Inferior parietal cortex (tissue), 1 donor: ENCODE measurements around the gene ABCC8.
"Not testable (repeated sequence)": the region's sequence is repeated elsewhere in the genome, so short reads cannot be mapped to it uniquely, and the experiment has no call there.

Source experiments
- DNase-seq: peaks from one replicate; pipeline ENCODE4 v3.0.0-alpha.2; 2016; ENCODE audit errors: extremely low spot score

The ABCC8 gene

DNA sequence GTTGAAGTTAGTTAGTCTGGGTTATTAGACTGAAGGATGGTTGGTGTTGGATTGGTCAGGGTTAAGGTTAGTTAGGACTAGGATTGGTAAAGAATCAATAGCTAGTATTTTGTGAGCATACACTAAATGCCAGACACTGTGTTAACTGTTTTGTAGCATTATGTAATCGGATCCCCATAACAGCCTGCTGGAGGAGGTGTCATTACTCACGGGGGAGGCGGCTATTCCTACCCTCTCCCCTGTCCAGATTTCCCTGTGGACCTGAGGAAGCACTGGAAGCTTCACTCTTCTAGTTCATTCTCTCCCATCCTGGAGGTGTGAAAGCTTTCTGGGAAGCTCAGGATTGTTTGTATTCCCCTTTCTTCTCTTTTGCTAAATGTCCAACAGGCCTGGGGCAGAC is 47.7 kb downstream of the ABCC8 start:
- DNase-seq = no peak

DNA sequence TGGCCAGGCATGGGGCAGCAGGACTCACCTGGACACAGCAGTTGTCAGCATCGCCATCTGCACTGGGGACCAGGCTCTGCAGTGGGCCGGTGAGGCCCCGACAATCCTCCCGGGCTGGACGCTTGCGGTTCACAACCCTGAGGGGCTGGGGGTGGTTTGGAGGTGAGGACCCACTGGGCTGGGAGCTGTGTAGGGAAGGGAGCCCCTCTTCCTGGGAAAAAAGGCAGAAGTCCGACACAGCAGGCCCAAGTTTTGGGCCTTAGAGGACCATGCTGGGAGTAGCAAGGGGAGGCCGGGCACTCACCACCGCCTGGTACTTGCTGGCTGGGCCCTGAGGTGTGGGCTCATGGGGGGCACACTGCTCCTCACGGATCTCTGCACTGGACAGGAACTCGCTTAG is 48.4 kb downstream of the ABCC8 start:
- no peak for DNase-seq

DNA sequence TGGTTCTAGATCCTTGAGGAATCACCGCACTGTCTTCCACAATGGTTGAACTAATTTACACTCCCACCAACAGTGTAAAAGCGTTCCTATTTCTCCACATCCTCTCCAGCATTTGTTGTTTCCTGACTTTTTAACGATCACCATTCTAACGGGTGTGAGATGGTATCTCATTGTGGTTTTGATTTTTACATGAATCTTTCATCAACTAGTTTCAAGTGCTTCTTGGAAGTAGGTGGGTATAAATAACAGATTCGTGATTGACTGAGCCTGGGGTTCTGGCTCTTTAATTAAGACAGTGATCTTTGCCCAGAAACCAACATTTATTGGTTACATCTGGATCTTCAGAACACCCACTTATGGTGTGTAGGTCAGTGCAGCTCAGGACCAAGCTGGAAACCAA is 50.4 kb downstream of the ABCC8 start:
- not testable (repeated sequence) for DNase-seq

DNA sequence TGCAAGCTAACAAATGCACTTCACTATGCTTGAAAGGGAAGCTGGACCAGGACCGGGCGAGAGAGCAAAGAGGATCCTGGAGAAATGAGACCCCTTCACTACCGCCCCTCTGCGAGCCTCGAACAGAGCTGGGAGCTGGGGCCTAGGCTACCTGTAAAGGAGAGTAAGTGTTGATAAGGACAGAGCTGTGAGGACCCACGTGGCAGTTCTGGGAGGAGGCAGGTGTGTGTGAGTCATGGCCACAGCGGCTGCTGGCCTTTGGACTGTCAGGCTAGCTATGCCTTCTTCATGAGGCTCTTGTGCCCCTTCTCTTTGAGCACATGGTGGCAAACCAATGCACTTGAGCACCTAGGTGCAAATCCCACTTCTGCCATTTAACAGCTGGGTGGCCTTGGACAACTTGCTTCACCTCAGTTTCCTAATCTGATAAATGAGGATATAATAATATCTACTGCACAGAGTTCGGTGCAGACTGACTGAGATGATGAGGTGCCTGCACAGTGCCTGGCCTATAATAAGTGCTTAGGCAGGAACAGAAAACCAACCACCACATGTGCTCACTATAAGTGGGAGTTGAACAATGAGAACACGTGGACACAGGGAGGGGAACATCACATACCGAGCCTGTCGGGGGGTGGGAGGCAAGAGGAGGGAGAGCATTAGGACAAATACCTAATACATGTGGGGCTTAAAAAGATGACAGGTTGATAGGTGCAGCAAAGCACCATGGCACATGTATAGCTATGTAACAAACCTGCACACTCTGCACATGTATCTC is 52.9 kb downstream of the ABCC8 start:
- no peak for DNase-seq

DNA sequence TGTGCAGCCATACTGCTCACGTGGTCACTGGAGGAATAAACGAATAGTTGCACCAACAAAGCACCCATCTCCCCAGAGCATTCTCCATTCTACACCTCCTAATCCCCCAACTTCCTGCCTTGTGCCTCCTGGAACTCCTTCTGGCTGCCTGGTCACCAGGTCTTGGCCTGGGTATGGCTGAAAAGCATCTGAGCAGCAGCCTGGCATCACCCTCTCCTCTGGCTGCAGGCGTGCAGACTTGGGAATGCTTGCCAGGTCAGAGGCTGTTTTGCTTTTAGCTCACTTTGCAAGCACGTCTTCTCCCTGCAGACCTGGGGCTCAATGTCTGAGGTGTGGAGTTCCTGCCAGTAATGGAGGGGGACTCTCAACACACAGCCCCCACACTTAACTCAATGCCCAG is 54.9 kb downstream of the ABCC8 start:
- no peak for DNase-seq

DNA sequence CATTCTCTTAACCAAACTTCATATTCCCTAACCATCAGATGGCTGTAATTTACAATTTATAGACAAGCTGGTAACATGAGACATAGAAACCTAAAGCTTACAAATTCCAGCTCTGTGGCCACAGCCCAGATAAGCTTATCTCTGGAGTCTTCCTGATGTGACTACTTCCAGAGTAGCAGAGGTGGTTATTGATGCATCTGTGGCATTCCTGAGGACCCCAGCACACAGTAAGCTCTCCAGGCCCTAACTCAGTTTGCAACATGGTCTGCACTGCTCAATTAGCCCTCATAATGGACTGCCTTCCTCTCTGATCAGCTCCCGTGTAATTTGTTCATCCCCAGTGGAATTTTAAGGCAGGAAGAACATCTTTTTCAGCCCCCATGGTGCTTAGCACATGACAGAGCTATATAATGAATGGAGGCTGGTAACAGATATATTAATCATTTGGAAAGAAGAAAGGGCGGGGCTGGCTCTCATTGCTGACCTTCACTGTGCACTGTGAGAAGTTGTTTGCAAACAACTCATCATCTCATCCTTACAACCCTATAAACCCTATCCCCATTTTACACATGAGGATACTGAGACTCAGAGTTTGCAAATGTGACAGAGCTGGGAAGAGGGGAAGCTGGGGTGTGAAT is 58.1 kb downstream of the ABCC8 start:
- no peak for DNase-seq

DNA sequence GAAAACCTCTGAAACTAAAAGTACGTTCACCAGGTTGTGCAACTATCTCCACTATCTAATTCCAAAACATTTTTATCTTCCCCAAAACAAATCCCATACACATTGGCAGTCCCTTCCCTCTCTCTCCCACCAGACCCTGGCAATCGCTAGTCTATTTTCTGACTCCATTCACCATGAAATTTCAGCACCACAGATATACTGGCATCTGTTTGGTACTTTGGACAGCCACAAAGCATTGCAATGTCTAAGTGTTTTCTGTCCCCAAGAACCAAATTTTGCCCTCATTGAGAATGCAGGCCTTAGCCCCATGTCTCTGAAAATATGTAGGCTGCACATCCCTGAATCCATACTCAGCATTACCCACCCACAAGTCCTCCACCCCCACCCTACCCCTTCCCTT is 60.2 kb downstream of the ABCC8 start:
- no peak for DNase-seq

DNA sequence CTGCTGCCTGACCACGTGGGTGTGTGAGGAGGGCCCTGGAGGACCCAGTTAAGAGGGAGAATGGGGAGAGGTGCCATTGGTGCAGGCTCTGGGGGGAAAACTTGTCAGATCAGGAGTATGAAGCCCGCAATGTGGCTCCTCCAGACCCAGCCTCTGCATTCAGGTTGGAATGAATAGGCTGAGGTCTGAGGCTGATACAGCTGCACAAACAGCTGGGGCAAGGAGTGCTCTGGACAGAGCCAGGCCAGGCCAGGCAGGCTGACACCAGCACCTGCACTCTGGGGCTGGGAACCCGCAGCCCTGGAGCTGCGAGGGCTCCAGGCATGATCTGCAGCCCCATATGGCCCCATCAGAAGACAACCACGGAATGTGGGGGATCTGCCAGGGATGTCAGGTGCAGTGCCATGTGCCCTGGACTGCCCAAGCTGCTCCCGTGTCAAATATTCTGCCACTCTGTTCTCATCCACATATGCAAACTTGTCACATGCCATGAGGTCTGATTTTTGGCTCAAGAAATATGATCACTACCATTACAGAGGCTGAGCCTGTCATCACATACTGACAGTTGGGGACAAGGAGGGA is 61.0 kb downstream of the ABCC8 start:
- DNase-seq = no peak

DNA sequence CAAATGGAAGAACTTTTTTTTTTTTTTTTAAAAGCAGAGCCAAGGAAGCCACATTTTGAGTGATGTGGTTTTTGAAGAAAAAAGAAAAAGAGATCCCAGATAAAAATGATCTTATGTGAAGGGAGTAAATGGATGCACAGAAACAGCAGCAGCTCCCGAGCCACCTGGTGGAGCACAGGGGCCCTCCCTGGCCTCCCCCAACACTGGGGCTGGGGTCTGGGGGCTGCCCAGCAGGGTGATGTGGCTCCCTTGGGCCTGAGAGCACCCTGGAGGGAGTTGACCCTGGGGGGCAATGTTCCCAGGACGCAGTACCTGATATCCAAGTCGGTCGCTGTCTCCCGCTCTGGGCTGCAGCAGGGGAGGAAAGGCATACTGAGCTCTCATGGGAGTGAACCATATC is 61.7 kb downstream of the ABCC8 start:
- DNase-seq = no peak

DNA sequence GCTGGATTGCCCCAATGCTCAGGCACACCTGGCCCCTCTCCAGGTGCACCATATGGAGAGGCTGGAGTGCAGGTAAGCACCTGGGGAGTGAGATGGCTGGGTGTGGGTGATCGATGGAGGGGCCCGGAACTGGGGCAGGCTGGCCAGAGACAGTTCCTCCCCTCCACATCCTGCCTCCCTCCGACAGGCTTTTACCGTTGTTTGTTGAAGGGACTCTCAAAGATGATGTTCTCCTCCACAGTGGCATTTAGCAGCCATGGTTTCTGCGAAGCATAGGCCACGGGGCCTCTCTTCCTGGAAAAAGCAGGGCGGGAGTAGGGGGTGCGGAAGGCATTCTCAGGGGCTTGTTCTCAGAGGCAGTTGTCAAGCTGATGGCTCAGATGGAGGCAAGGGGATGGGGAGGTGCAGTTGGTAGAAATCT is 62.3 kb downstream of the ABCC8 start:
- no peak for DNase-seq

DNA sequence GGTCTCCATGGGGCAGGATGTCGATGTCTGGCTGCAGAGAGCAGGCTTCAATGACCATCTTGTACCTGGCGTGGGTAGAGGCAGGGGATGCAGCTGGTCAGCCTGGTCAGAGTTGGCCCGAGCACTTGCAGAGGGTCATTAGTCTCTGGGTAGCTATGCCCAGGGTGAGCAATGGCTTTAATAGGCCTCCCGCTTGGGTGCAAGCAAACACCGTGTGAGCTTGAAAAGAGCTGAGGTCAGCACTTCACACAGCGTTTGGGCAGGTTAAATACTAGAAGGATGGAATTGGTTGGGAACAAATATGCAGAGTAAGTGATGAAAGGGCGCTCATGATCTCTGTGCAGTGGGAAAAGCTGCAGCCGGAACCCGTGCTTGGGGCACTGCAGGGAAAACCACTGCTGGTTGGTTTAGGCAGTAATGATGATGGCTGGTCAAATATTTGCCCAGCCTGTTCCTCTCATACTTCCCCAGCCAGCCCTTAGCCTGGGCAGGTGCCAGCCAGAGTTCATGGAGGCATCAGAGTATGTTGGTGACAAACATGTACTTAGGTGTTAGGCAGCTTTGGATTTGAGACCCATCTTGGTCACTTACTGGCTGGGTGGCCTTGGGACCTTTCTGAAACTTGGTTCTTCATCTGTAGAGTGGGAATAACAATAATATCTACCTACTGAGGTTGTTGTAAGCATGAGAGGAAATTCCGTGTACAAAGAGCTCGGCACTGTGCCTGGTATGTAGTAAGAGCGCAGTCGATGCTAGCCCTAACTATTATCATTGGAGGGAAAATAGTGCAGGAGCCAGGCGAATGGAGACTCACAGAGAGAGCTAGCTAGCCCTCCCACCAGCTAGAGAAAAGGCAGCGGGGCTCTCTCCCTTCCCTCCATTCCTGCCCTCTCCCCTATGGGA is 63.0 kb downstream of the ABCC8 start:
- DNase-seq = no peak

DNA sequence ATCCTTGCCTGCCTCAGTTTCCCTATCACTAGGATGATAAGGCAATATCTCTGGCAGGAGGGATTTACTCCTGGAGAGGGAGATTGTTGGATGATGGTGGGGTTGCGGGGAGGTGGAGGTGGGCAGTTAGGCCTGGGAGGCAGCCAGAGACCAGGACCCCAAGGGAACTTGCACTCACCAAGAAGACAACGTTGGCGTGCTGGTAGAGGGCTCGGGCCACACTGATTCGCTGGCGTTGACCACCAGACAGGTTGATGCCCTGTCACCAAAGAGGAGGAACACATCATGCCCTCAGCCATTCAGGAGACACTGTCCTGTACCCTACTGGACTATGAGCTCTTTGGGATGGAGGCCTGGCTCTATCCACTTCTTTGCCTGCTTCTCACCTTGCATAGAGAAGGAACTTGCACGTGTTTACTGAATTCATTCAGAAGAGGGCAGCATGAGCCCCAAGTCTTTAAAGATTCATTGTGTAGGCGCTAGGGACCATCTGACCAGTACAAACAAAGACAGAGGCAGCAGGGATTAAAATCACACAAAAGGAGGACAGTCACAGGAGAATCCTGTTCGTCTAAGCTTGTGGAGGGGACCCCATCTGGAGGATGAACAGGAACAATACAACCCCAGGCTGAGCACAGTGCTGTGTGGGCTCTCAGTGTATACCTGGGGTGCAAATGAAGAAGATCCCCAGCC is 64.0 kb downstream of the ABCC8 start:
- DNase-seq = no peak

DNA sequence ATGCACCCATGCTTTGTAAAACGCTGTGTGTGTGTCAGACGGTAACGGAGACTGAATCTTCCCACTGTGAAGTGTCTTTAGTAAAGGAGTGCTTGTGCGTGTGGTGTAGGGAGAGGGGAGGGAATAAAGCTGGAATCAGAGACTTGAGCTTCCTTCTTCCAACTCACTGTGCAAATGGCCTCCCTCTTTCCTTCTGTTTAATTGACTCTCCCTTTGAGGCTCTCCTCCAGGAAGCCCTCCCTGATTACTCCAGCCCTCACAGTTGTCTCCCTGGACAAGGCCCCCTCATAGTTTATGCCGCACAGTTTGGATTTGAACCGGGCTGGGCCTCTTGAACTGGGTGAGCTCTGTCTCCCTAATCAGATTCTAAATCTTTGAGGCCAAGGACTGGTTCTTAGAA is 65.2 kb downstream of the ABCC8 start:
- DNase-seq = no peak

DNA sequence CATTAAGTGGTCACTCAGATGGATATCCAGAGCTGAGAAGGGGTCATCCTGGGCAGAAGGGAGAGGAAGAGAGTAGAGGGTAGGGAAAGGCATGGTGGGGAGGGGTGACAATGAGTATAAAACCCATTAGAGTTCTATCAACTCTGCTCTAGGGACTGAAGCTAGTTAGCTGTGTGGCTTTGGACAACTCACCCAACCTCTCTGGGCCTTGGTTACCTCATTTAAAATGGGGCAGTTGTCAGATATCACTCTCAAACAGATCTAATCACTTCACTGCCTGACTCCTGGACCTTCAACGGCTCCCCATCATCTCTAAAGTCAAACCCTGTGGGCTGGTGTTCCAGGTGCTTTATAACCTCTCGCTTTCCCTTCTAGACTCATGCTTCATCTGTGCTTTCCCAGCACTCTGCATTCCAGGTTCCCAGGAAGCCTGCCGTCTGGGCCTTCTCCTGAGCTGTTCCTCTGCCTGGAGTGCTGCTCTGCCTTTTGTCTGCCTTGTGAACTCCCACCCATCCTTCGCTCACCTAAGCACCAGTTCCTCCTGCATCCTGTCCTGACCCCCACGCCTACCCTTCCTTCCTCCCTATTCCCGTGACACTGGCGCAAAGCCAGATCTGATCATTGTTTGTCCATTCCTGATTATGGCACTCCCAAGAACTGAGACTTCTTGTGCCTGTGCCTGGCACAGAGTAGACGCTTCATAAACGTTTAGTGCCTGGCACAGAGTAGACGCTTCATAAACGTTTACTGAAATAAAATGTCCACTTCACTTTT is 65.9 kb downstream of the ABCC8 start:
- no peak for DNase-seq

DNA sequence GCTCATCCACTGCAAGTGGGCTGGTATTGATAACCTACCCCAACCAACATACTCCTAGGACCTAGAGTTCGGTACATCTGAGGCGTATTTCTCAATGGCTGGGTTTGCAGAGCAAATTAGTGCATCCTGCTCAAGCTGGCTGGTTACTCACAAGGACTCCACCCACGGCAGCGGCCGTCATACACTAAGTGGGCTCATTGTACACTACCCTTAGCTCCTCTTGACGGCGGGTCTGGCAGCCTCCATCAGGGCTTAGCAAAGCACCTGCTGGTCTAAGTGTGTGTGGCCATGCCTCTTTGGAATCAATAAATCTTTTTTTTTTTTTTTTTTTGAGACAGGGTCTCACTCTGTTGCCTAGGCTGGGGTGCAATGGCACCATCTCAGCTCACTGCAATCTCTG is 68.0 kb downstream of the ABCC8 start:
- DNase-seq = no peak

DNA sequence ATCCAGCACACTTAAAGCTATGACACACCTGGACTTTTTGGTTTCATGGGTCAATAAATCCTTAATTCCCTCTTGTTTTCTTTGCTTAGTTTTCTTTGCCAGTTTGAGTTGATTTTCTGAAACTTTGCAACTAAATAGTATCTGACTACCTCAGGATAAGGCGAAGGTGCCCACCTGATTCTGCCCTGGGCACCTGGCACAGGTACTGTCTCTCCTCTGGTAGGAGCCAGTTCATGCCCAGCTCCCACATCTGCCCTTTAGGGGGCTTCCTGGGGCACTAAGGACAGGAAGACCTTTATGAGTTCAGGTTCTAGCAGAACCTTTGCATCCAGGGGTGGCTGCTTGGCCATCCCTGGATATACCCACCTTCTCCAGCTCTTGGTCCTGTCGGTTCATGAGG is 68.6 kb downstream of the ABCC8 start:
- no peak for DNase-seq

DNA sequence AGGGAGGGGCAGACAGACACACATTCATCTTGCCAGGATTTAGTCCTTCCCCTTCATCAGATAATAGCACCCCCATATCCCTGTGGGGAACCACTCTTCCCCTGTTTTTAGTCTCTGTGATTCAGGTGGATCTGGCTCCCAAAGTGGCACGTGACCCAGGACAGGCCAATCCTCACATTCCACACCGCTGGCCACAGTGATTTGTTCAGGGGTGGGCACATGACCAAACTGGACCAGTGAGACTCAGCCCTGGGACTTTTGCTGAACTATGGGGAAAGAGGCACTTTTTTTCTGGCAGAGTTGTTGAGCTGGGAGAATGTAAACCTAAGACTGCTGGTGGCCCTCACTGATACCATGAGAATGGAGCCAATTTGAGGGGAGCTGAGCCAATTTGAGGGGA is 69.1 kb downstream of the ABCC8 start:
- no peak for DNase-seq

DNA sequence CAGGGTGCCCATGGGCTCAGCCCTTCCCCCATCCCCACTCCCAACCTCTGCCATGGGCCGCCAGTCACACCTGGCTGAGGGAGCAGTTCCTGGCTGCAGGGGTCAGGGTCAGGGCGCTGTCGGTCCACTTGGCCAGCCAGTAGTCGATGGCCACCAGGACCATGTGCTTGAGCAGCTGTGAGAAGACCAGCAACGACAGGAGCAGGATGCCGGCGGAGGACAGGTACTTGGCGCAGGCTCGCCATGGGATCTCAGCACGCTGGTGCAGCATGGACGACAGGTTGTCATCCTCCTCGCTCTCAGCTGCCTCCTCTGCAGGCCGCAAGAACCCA is 69.9 kb downstream of the ABCC8 start:
- no peak for DNase-seq

DNA sequence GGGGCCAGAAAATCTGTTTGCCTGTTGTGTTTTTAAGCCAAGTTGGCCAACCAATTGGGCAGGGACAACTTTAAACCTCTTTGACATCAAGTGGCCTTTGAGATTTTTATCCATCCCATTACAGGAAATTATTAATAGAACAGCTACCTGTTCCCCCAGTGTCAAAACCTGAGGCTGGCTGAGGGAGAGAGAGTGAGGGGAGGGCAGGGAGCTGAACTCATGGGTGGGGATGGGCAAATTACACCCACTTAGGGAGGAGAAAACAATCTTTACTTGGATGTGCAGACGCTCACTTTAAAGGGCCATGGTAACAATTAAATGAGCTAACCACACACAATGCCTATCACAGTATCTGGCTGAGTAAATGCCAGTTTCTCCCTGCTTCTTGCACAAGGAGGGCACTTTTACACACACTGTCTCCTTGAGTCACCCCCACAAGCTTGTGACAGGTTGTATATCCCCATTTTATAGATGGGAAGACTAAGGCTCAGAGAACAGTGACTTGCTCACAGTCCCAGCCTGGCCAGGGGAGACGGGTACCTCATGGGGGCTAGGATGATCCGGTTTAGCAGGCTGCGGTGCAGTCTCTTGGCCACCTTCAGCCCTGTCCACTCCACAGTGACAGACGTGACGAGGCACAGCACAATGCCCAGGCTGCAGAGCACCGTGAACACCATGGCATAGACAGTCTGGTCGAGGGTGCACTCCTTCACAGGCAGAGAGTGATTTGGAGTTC is 70.4 kb downstream of the ABCC8 start:
- DNase-seq = no peak
